K562 (cell line): ENCODE results near the gene EPHB2. TPM values are rescaled to one million over a fixed set of nuclear protein-coding genes. Genes with fewer than 3 reads are reported as not detected.

Experiments
- ATAC-seq: fragments of 200-7000 bp; cut with Tn5 transposase; 3 replicates; pipeline ENCODE4 v1.9.1; 2020; ENCODE audit warnings: moderate library complexity
- BruUV-seq: library from RNA; stranded (reverse); fragments of 400-500 nt; replicated peaks from 2 replicates; lab custom pipeline; 2021; lab: Mats Ljungman, UMichigan
- CTCF ChIA-PET: fragments of 300-600 bp; formaldehyde crosslinking; extraction: SDS; loops from one replicate; lab custom pipeline; 2021; ENCODE audit warnings: low intra/inter-chr PET ratio; lab: Yijun Ruan, JAX
- POLR2A ChIA-PET: fragments of 300-600, 350-650 bp; sonication (Branson Sonifier 250); formaldehyde crosslinking; extraction: SDS; loops from one replicate; lab custom pipeline; 2021; ENCODE audit warnings: antibody characterized with exemption, inconsistent platforms; lab: Yijun Ruan, JAX
- DNase-seq, 4 experiments: peaks; one replicate each; pipeline versions ENCODE4 v3.0.0 to v3.0.0-alpha.2; 2011 to 2018; ENCODE audit warnings: low spot score in 3 of 4, mixed read lengths in 3 of 4; ENCODE audit errors: extremely low read depth in 1 of 4
- FAIRE-seq: peaks from 2 replicates; lab custom pipeline; 2011; peaks lifted over from hg19 to GRCh38; lab: Jason Lieb, UNC
- H2AFZ ChIP-seq: 2 replicates; pipeline ENCODE4 v1.6.0; 2011; ENCODE audit warnings: low read depth, low read length, control low read depth, inconsistent platforms
- H3K27ac ChIP-seq: fragments of 200-600 bp; 3 replicates; pipeline ENCODE4 v1.8.0; 2011; ENCODE audit warnings: low read depth, mild to moderate bottlenecking, control low read depth, inconsistent platforms, low read length, moderate library complexity, mixed read lengths; ENCODE audit errors: extremely low read depth
- H3K27me3 ChIP-seq, 2 experiments: fragments of 300-600 bp in 1 of 2; 2 replicates in 1 of 2; 3 replicates in 1 of 2; pipeline versions ENCODE4 v1.6.0 to v1.8.0; 2011; ENCODE audit warnings: inconsistent platforms in 2 of 2, low read length in 2 of 2, mild to moderate bottlenecking in 1 of 2, mixed read lengths in 1 of 2, moderate library complexity in 1 of 2; ENCODE audit not compliant: control insufficient read depth in 2 of 2, insufficient read depth in 2 of 2
- H3K36me3 ChIP-seq: fragments of 300-600 bp; 3 replicates; pipeline ENCODE4 v1.8.0; 2011; ENCODE audit warnings: mild to moderate bottlenecking, low read length, inconsistent platforms; ENCODE audit not compliant: control insufficient read depth, insufficient read depth
- H3K4me1 ChIP-seq, 2 experiments: fragments of 200-600 bp in 1 of 2; replicated peaks in 1 of 2; 2 replicates in 1 of 2; 3 replicates in 1 of 2; pipeline versions ENCODE4 v1.5.1 to v1.8.0; 2011; ENCODE audit warnings: inconsistent platforms in 2 of 2, low read length in 2 of 2, mild to moderate bottlenecking in 1 of 2, mixed read lengths in 1 of 2, moderate library complexity in 1 of 2; ENCODE audit not compliant: control insufficient read depth in 2 of 2, insufficient read depth in 2 of 2
- H3K4me2 ChIP-seq: 2 replicates; pipeline ENCODE4 v1.6.1; 2011; ENCODE audit warnings: low read length, control low read depth, inconsistent platforms, mixed read lengths; ENCODE audit not compliant: insufficient read depth
- H3K4me3 ChIP-seq: fragments of 200-600 bp; sonication (generic), shearing (Covaris generic); 2 replicates; pipeline ENCODE4 v1.5.1; 2016; ENCODE audit warnings: control low read depth, inconsistent platforms
- H3K79me2 ChIP-seq: fragments of 200-600 bp; 3 replicates; pipeline ENCODE4 v1.8.0; 2011; ENCODE audit warnings: low read length, inconsistent platforms; ENCODE audit not compliant: control insufficient read depth, insufficient read depth
- H3K9ac ChIP-seq, 2 experiments: 2 replicates each; pipeline versions ENCODE4 v1.6.0 to v1.6.1; 2011; ENCODE audit warnings: low read depth in 2 of 2, low read length in 2 of 2, control low read depth in 1 of 2, inconsistent platforms in 1 of 2, mild to moderate bottlenecking in 1 of 2, mixed read lengths in 1 of 2; ENCODE audit not compliant: insufficient read depth in 1 of 2
- H3K9me1 ChIP-seq: one replicate; pipeline ENCODE4 v1.6.0; 2011; ENCODE audit warnings: inconsistent platforms, mild to moderate bottlenecking, low read length, moderate library complexity; ENCODE audit not compliant: control insufficient read depth, insufficient read depth
- H3K9me3 ChIP-seq: replicated peaks from 2 replicates; pipeline ENCODE4 v1.5.1; 2011; ENCODE audit warnings: low read depth, low read length, inconsistent platforms; ENCODE audit not compliant: control insufficient read depth, insufficient read depth
- H4K20me1 ChIP-seq: replicated peaks from 2 replicates; pipeline ENCODE4 v1.6.1; 2011; ENCODE audit warnings: low read length, inconsistent platforms, mixed read lengths; ENCODE audit not compliant: control insufficient read depth, insufficient read depth
- ADNP ChIP-seq: fragments of 200-800 bp; sonication (Bioruptor generic); IDR thresholded peaks from 2 replicates; pipeline ENCODE4 v1.6.1; 2016; ENCODE audit warnings: missing genetic modification characterization, missing compliant biosample characterization
- ATF3 ChIP-seq, 2 experiments: fragments of 450-650 bp in 1 of 2; sonication (generic) in 1 of 2; formaldehyde crosslinking in 1 of 2; IDR thresholded peaks in 1 of 2; conservative IDR thresholded peaks in 1 of 2; 2 replicates each; pipeline versions ENCODE4 v1.6.1 to v1.8.1; 2016 to 2023; ENCODE audit warnings: mild to moderate bottlenecking in 2 of 2, moderate library complexity in 2 of 2, inconsistent platforms in 1 of 2, missing genetic modification reagents in 1 of 2
- ATF7 ChIP-seq: fragments of 450-650 bp; IDR thresholded peaks from 2 replicates; pipeline ENCODE4 v1.7.1; 2014; ENCODE audit warnings: mild to moderate bottlenecking, moderate library complexity
- BCOR ChIP-seq: fragments of 450-650 bp; IDR thresholded peaks from 2 replicates; pipeline ENCODE4 v1.6.1; 2016
- BRF1 ChIP-seq: IDR thresholded peaks from 3 replicates; pipeline ENCODE4 v1.6.1; 2011; ENCODE audit warnings: borderline replicate concordance, mild to moderate bottlenecking; ENCODE audit not compliant: insufficient read length; ENCODE audit errors: extremely low read depth
- CC2D1A ChIP-seq: fragments of 450-650 bp; IDR thresholded peaks from 2 replicates; pipeline ENCODE4 v1.6.1; 2017; ENCODE audit warnings: mild to moderate bottlenecking
- CHD4 ChIP-seq: fragments of 200-600 bp; sonication (generic); IDR thresholded peaks from 3 replicates; pipeline ENCODE4 v1.6.1; 2012; ENCODE audit warnings: low read depth, mild to moderate bottlenecking, mixed read lengths, low read length, inconsistent platforms; ENCODE audit not compliant: insufficient read depth, insufficient replicate concordance, poor library complexity, severe bottlenecking
- EP300 ChIP-seq: IDR thresholded peaks from 2 replicates; pipeline ENCODE4 v1.6.1; 2012; ENCODE audit warnings: low read length, improper control_type of control experiment
- KDM1A ChIP-seq, 2 experiments: fragments of 450-650 bp; IDR thresholded peaks; 2 replicates each; pipeline ENCODE4 v1.6.1; 2016; ENCODE audit warnings: mild to moderate bottlenecking in 2 of 2
- MLX ChIP-seq, 2 experiments: fragments of 450-650 bp in 1 of 2; sonication (generic) in 1 of 2; formaldehyde crosslinking; conservative IDR thresholded peaks; 2 replicates each; pipeline versions ENCODE4 v1.4.0 to v1.8.1; 2020 to 2022; ENCODE audit warnings: mild to moderate bottlenecking in 1 of 2, missing genetic modification reagents in 1 of 2
- MXD1 ChIP-seq: fragments of 250-450 bp; sonication (Bioruptor Pico); IDR thresholded peaks from 2 replicates; pipeline ENCODE4 v1.8.0; 2021; ENCODE audit warnings: borderline replicate concordance, mild to moderate bottlenecking, moderate library complexity; ENCODE audit not compliant: poor library complexity, severe bottlenecking
- NFRKB ChIP-seq: fragments of 450-650 bp; IDR thresholded peaks from 2 replicates; pipeline ENCODE4 v1.6.1; 2016; ENCODE audit warnings: low read depth
- RBM25 ChIP-seq: fragments of 200-400 bp; formaldehyde crosslinking; IDR thresholded peaks from 2 replicates; pipeline ENCODE4 v1.6.1; 2018; ENCODE audit warnings: low read length, low read depth, moderate library complexity; ENCODE audit not compliant: severe bottlenecking
- SMARCC2 ChIP-seq: fragments of 450-650 bp; IDR thresholded peaks from 2 replicates; pipeline ENCODE4 v1.6.1; 2017; ENCODE audit warnings: antibody characterized with exemption, moderate library complexity, mild to moderate bottlenecking, low read depth
- XRCC3 ChIP-seq: fragments of 450-650 bp; IDR thresholded peaks from 2 replicates; pipeline ENCODE4 v1.6.1; 2017; ENCODE audit warnings: mild to moderate bottlenecking, moderate library complexity
- ZNF347 ChIP-seq: fragments of 450-650 bp; formaldehyde crosslinking; IDR thresholded peaks from 2 replicates; pipeline ENCODE4 v1.4.0; 2020; ENCODE audit warnings: low read depth, mild to moderate bottlenecking, moderate library complexity
- WGBS: fragments of 100-300 bp; shearing (Covaris generic); methylation state at CpG from one replicate; pipeline ENCODE4 v1.1.6; 2016; ENCODE audit warnings: low coverage, mixed read lengths; ENCODE audit not compliant: insufficient coverage; ENCODE audit errors: missing lambda C conversion rate; 5-methylcytosine and 5-hydroxymethylcytosine counted together
- in situ Hi-C: fragments of 300-500 bp; cut with MboI; formaldehyde crosslinking; loops from 4 replicates; pipeline ENCODE4 v1.15.0; 2018; ENCODE audit warnings: inconsistent platforms, mixed read lengths
- intact Hi-C: fragments of 100-400 bp; cut with micrococcal nuclease; formaldehyde crosslinking; loops from 2 replicates; pipeline ENCODE4 v1.14.2; 2022
- polyA plus RNA-seq, 8 experiments: library from polyadenylated mRNA; depleted of rRNA in 4 of 8; stranded (reverse) in 5 of 8; unstranded in 3 of 8; fragments of >200 nt; fragmentation: Nextera tagmentation in 2 of 8; fragmentation: Illumina TruSeq in 1 of 8; extraction: Ambion mirVana in 2 of 8; extraction: Trizol in 1 of 8; gene quantifications; 2 replicates each; pipeline versions ENCODE4 v1.2.1 to v1.2.3, GENCODE V29; 2011 to 2014; ENCODE audit warnings: inconsistent platforms in 1 of 8, missing spikeins in 1 of 8
- total RNA-seq, 7 experiments: library from RNA; depleted of rRNA in 6 of 7; stranded (reverse); fragments of >200 nt in 6 of 7; fragmentation: Illumina TruSeq in 2 of 7; extraction: Trizol in 2 of 7; gene quantifications; 2 replicates each; pipeline versions ENCODE4 v1.2.1 to v1.2.3, GENCODE V29; 2011 to 2021; ENCODE audit warnings: low replicate concordance in 1 of 7

Gene EPHB2
- total and polyA plus RNA-seq, 9 of the 15 experiments (the other 6 are each of a cell fraction or from before 2014, with no cell fraction given): not detected

- TF ChIP-seq CC2D1A (no peak), ZNF347 (CRISPR knock-in tag) (no peak), MLX (CRISPR knock-in tag; conservative IDR thresholded peaks at IDR 0.05) (no peak), NFRKB (no peak), SMARCC2 (no peak), XRCC3 (no peak), ATF3 (IDR thresholded peaks at IDR 0.05) (no peak), ATF3 (CRISPR knock-in tag; conservative IDR thresholded peaks at IDR 0.05) (no peak), ATF7 (no peak)
These were observed 126.2 kb downstream of the EPHB2 start (continued) for GRCh38 chr1:22836850-22837249.

- ChIA-PET CTCF (no interaction called here), POLR2A (interaction anchor here (1.4 kb wide), 1 partner anchor 16 kb away, joined by 3 read pairs; no protein-coding TSS in a partner anchor)
- no peaks in the 10 kb centered on the region for H3K4me1 ChIP-seq
- BruUV-seq: no TSS peak
- intact Hi-C loops (no loop called here), in situ Hi-C loops (no loop called here)
- WGBS: 3% methylated on average over 3 of the region's 3 CpGs
- DNase-seq (no peak), FAIRE-seq (no peak), ATAC-seq (no peak)
- H3K27me3 ChIP-seq: peaks cover 33 to 52% of the 10 kb centered on the region in 2 experiments
- no peak overlapping the region for H3K4me2 ChIP-seq
- no peaks in the 10 kb centered on the region for H3K9me3 ChIP-seq
- no peak overlapping the region for H3K27ac ChIP-seq
- 0 out of 2 replicates have a peak, but pooled peaks cover 3% of the 10 kb centered on the region for H4K20me1 ChIP-seq
- no peaks in the 10 kb centered on the region for H3K79me2 ChIP-seq
- no peak overlapping the region for H3K9ac ChIP-seq
- H3K36me3 ChIP-seq: no peaks in the 10 kb centered on the region
- no peak overlapping the region for H2AFZ ChIP-seq
- H3K9me1 ChIP-seq: peaks cover 3% of the 10 kb centered on the region
- no peak overlapping the region for H3K4me3 ChIP-seq
- TF ChIP-seq BRF1: no peak
- peak; percentile 91 for TF ChIP-seq RBM25
- TF ChIP-seq MXD1: no peak
- TF ChIP-seq CHD4: peak; percentile 49
- TF ChIP-seq EP300: no peak
- peak; percentile 67 for TF ChIP-seq ADNP
- peak; percentile 81 for TF ChIP-seq BCOR
- TF ChIP-seq KDM1A (IDR thresholded peaks at IDR 0.05): peak in 1 of 2 experiments; percentile 59; a peak in 2 of 4 replicates
These were observed 126.7 kb downstream of the EPHB2 start for GRCh38 chr1:22837332-22837731.
